HG03064 (cell line): ENCODE results near the gene GABRG3.
"Not testable (repeated sequence)": the region's sequence is repeated elsewhere in the genome, so short reads cannot be mapped to it uniquely, and the experiment has no call there.

Experiments
- ATAC-seq: cut with Tn5 transposase; IDR thresholded peaks from one replicate; pipeline ENCODE4 v1.9.1; 2021; ENCODE audit warnings: low read depth; ENCODE audit not compliant: unreplicated experiment

The GABRG3 gene

DNA sequence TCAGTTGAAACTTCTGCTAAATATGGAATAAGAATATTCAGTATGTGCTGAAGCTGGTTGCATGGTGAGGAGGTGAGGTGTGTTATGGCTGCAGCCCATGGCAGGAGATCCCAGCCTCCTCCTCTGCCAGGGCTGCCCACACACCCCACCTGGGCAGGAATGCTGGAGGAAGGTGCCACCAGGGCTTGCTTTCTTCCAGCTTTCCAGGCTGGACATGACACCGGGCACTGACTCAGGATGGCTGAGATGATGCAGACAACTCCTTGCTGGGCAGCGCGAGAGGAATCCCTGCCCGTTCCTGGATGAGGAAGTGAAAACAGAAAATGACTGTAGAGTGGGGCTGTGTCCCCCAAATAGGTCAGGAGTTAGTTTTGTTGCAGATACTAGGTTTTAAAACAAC lies 14.1 kb downstream of the GABRG3 start:
- no peak for ATAC-seq

- no peak for ATAC-seq
Measured at GRCh38 chr15:26996250-26996649, 25.3 kb downstream of the GABRG3 start.

DNA sequence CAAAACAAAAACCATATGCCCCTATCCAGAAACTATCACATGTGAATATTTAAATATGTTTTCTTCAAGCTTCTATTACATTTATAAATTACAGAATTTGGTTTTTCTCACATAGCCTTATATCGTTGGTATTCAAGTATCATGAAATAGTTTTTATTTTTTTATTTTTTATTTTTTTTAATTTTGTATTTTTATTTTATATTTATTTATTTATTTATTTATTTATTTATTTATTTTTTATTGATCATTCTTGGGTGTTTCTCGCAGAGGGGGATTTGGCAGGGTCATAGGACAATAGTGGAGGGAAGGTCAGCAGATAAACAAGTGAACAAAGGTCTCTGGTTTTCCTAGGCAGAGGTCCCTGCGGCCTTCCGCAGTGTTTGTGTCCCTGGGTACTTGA lies 32.0 kb downstream of the GABRG3 start:
- not testable (repeated sequence) for ATAC-seq

GRCh38 chr15:27004226-27004625 lies 33.2 kb downstream of the GABRG3 start:
- ATAC-seq: not testable (repeated sequence)

DNA sequence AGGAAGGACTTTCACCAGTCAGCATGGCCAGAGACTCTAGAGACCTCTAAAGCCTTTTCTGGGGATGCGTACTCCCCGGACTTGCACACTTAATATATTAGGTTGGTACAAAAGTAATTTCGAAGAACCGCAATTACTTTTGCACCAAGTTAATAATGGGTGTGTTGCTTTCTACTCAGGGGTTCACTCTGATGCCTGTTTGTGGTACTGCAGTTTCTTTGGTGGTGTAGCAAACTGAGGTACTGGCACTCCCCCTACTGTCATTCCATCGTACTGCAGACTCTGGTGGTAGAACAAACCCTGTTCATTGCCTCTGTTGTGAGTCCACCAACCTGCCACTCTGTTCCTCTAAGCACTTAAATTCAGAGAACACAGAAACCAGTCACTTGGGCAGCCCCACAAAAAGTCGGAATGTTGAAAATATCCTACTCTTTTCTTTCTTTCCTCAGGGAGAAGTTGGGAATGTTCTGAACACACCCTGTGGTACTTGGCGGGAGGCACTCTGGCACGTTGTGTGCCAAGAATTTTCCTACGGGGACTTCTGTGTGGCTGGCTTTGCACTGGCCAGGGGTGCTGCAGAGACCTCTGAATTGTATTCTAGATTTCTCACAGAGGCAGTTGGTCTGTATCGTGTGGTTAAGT lies 46.3 kb downstream of the GABRG3 start:
- no peak for ATAC-seq

DNA sequence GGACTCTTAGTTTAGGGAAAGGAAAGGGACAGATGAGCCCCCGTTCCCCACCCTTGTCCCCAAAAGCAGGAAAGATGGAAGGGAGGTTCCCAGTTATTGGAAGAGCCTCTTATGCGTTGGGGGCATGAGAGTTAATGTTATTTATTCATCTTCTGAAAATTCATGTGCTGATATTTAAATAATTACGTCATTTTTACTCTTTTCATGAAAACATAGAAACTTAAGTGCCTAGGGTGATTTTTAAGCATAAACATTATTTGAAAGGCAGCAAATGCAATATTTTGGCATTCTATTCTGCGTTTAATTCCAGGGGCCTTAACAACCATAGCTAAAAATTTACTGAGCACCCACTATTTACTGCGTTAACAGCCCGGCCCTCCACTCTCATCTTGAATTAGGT lies 48.7 kb downstream of the GABRG3 start:
- no peak for ATAC-seq

GRCh38 chr15:27025481-27025966 lies 54.5 kb downstream of the GABRG3 start:
- ATAC-seq: no peak

GRCh38 chr15:27027229-27027628 lies 56.2 kb downstream of the GABRG3 start:
- no peak for ATAC-seq

- no peak for ATAC-seq
Measured at GRCh38 chr15:27028858-27029477, 58.0 kb downstream of the GABRG3 start.

GRCh38 chr15:27036210-27036609 lies 65.2 kb downstream of the GABRG3 start:
- ATAC-seq: no peak

DNA sequence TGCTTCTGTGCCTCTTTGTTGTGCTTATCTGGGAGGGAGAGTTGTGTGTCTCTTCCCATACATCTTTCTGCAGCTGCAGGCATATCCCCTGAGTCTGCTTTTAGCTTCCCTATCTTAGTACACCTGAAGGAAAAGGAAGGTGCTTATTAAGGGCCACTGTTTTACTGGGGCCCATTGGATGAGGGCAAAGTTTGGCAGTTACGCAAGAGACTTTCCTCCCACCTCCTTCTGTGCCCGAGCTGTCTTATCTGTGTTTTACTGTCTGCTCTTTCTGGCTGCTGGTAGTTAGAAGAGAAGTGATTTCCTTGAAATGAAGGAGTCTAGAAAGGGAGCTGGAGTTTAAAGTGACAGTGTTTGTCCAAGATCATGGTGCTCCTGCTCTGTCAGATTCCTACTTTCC lies 66.5 kb downstream of the GABRG3 start:
- ATAC-seq: no peak

- no peak for ATAC-seq
Measured at GRCh38 chr15:27039152-27039551, 68.2 kb downstream of the GABRG3 start.

DNA sequence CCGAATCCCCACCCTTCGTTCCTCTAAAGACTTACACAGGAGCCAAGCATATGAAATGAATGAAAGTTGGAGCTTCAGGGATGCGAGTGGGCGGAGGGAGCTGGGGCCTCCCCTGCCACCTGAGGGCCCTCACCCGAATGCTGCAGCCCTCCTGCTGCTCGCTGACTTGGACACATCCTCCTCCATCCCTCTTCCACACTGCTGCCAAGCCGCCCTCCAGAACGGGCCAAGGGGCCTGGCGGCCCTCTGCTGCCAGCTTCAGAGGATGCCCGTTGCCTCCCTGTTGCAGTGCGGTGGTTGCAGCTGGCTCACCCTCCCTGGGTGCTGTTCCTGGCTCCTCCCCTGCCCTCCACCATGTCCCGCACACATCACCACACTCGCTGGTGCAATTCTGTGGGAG lies 71.2 kb downstream of the GABRG3 start:
- no peak for ATAC-seq

GRCh38 chr15:27042646-27043045 lies 71.7 kb downstream of the GABRG3 start:
- ATAC-seq: no peak

GRCh38 chr15:27043770-27044169 lies 72.8 kb downstream of the GABRG3 start:
- ATAC-seq: no peak

DNA sequence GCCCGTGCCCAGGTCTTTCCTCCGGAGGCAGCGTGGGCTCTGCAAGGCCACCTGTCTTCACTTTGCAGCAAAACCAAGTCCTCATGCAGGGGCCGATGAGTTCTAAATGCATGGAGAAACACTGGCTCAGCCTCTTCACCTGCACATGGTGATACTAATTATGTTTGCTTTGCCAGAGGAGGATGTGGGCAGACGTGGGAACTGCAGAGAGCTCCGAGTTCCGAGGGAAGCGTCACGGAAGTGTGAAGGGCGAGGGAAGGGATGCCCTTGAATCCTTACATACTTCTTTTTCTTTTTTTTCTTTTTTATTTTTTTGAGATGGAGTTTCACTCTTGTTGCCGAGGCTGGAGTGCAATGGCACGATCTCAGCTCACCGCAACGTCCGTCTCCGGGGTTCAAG lies 74.8 kb downstream of the GABRG3 start:
- no peak for ATAC-seq

DNA sequence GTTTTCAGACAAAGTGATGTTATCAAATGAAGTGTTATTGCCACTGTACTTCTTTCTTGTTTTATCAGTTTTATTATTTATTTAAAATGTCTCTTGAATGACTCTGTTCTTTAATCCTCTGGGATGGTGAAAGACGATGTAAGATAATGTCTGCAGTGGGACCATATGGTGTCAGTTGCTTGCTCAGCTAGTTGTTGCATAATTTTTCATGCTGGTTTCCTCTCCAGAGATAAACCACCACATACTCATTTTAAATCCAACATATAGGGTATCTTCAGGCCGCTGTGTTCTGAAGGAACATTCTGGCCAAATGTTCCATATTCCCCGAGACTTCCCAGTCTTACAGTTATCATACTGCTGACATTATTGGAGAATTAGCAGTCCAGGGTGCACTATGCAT lies 75.9 kb downstream of the GABRG3 start:
- no peak for ATAC-seq

- no peak for ATAC-seq
Measured at GRCh38 chr15:27050163-27050562, 79.2 kb downstream of the GABRG3 start.

- ATAC-seq: no peak
Measured at GRCh38 chr15:27054426-27054825, 83.4 kb downstream of the GABRG3 start.

GRCh38 chr15:27057904-27058645 lies 87.1 kb downstream of the GABRG3 start:
- ATAC-seq: no peak

DNA sequence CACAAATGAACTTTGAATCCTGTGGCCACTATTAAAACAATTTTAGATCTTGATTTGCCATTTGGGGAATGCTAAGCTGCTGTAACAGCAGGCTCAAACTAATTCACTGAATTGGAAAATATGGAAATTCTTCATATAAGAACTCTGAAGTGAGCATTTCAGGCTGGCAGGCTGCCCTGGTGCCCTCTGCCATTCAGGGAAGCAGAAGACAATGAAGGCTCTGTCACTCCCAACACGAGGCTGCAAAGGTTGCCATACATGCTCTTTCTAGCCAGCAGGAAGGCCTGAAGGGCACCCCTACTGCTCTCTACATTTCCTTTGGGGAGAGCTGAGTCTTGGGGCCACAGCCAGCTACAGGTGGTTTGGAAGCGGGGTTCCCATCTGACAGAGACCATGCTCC lies 88.0 kb downstream of the GABRG3 start:
- ATAC-seq: no peak
